ENCODE results near the gene CRB1.

The CRB1 gene

DNA sequence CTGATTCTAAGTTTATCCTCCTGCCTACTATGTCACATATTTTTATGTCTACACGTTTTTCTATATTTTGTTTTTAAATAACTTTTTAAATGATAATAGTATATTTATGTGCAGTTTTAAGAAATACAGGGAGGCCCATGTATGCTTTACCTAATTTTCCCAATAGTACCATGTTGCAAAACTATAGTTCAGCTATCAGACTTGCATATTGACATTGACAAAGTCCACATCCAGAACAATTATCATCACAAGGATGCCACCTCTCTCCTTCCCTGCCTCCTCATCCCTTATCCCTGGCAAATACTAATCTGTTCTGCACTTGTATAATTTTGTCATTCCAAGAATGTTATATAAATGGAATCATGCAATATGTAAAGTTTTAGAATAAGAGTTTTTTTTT lies 90.9 kb downstream of the CRB1 start:
- no peak for TF ChIP-seq CTCF (IDR thresholded peaks at IDR 0.05; ENCODE audit: low read depth, low read length, missing control alignments)

GRCh38 chr1:197360068-197360467 lies 92.0 kb downstream of the CRB1 start:
- no peak for DNase-seq (ENCODE audit: low read depth)
- no peak overlapping the region for H3K4me3 ChIP-seq (ENCODE audit: low read depth, low read length)
- in situ Hi-C loops (cut with HindIII; ENCODE audit: low sequenced_read_pairs): no loop called here
- TF ChIP-seq CTCF (IDR thresholded peaks at IDR 0.05; ENCODE audit: low read depth, low read length, missing control alignments): no peak

More for the DNA sequence above, 90.9 kb downstream of the CRB1 start:
- in situ Hi-C loops (cut with HindIII; ENCODE audit: low sequenced_read_pairs): no loop called here
- H3K4me3 ChIP-seq (ENCODE audit: low read depth, low read length): no peak overlapping the region
- no peak for DNase-seq (ENCODE audit: low read depth)

DNA sequence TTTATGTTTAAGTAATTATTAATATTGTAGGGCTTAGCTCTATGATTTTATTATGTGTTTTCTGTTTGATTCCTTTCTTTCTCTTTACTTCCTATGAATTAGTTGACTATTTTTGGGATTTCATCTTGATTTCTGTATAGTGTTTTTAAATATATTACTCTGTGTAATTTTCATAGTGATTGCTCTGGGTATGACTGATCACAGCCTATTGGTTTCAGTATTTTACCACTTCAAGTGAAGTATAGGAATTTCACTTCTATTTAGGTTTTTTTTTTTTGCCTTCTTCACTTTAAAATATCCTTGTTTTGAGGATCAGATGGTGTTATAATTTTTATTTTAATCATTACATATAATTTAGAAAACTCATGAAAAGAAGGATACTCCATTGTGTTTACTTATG lies 94.8 kb downstream of the CRB1 start:
- no peak for TF ChIP-seq CTCF (IDR thresholded peaks at IDR 0.05; ENCODE audit: low read depth, low read length, missing control alignments)
- in situ Hi-C loops (cut with HindIII; ENCODE audit: low sequenced_read_pairs): no loop called here
- H3K4me3 ChIP-seq (ENCODE audit: low read depth, low read length): no peak overlapping the region
- DNase-seq (ENCODE audit: low read depth): no peak

GRCh38 chr1:197363855-197364254 lies 95.8 kb downstream of the CRB1 start:
- DNase-seq (ENCODE audit: low read depth): no peak
- in situ Hi-C loops (cut with HindIII; ENCODE audit: low sequenced_read_pairs): no loop called here
- no peak overlapping the region for H3K4me3 ChIP-seq (ENCODE audit: low read depth, low read length)
- no peak for TF ChIP-seq CTCF (IDR thresholded peaks at IDR 0.05; ENCODE audit: low read depth, low read length, missing control alignments)

GRCh38 chr1:197366996-197367395 lies 98.9 kb downstream of the CRB1 start:
- no peak overlapping the region for H3K4me3 ChIP-seq (ENCODE audit: low read depth, low read length)
- TF ChIP-seq CTCF (IDR thresholded peaks at IDR 0.05; ENCODE audit: low read depth, low read length, missing control alignments): no peak
- no peak for DNase-seq (ENCODE audit: low read depth)
- in situ Hi-C loops (cut with HindIII; ENCODE audit: low sequenced_read_pairs): no loop called here

GRCh38 chr1:197367627-197368026 lies 99.6 kb downstream of the CRB1 start:
- in situ Hi-C loops (cut with HindIII; ENCODE audit: low sequenced_read_pairs): no loop called here
- TF ChIP-seq CTCF (IDR thresholded peaks at IDR 0.05; ENCODE audit: low read depth, low read length, missing control alignments): no peak
- DNase-seq (ENCODE audit: low read depth): no peak
- H3K4me3 ChIP-seq (ENCODE audit: low read depth, low read length): no peak overlapping the region

- DNase-seq (ENCODE audit: low read depth): no peak
- no peak overlapping the region for H3K4me3 ChIP-seq (ENCODE audit: low read depth, low read length)
- TF ChIP-seq CTCF (IDR thresholded peaks at IDR 0.05; ENCODE audit: low read depth, low read length, missing control alignments): no peak
- in situ Hi-C loops (cut with HindIII; ENCODE audit: low sequenced_read_pairs): no loop called here
Observed at GRCh38 chr1:197374428-197374827, 106.4 kb downstream of the CRB1 start.

All from astrocyte of the cerebellum (primary cell).